Body of pancreas (tissue), 4 donors: ENCODE data around the gene RPP14.

ENCODE experiments used
- CTCF ChIP-seq, 7 experiments: fragments of 450-650 bp in 4 of 7; fragments of 200-600 bp in 3 of 7; sonication (generic) in 3 of 7; IDR thresholded peaks; one replicate each; pipeline ENCODE4 v1.5.1; 2016 to 2019; ENCODE audit warnings: antibody characterized with exemption in 7 of 7
- POLR2A ChIP-seq, 3 donors: fragments of 450-650 bp; IDR thresholded peaks; one replicate each; pipeline ENCODE4 v1.6.1; 2016; ENCODE audit warnings: antibody characterized with exemption in 3 of 3, mild to moderate bottlenecking in 2 of 3

DNA sequence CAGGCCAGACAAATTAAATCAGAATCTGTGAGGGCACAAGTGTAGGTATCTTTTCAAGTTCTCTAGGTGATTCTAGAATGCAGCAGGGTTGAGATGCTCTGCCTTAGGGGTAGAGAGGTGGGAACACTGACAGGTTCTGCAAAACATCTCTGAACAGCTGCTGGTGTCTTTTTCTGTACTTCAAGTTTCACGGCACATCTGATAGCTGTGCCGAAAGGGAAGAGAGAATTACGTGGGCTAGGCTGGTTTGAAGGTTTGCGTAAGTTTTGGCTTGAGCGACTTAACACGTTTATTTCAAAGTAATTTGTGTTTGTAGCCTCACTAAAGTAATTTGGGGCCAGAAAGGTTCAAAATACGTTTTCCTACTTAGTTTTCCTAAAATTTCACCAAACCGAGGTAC, 49.1 kb downstream of the RPP14 start:
- TF ChIP-seq CTCF (IDR thresholded peaks at IDR 0.05) (no peak), POLR2A (IDR thresholded peaks at IDR 0.05) (no peak)
